Neural progenitor cell (in vitro differentiated cells): ENCODE data around the gene PODNL1.

ENCODE experiments used
- EZH2phosphoT487 ChIP-seq: fragments of 200-600 bp; sonication (generic); IDR thresholded peaks from 2 replicates; pipeline ENCODE4 v1.6.1; 2017; ENCODE audit warnings: antibody characterized with exemption
- TF ChIP-seq, protein P1 (sequence below): fragments of 200-600 bp; sonication (generic); IDR thresholded peaks from 2 replicates; pipeline ENCODE4 v1.5.1; 2017; ENCODE audit warnings: antibody characterized with exemption, mild to moderate bottlenecking

DNA sequence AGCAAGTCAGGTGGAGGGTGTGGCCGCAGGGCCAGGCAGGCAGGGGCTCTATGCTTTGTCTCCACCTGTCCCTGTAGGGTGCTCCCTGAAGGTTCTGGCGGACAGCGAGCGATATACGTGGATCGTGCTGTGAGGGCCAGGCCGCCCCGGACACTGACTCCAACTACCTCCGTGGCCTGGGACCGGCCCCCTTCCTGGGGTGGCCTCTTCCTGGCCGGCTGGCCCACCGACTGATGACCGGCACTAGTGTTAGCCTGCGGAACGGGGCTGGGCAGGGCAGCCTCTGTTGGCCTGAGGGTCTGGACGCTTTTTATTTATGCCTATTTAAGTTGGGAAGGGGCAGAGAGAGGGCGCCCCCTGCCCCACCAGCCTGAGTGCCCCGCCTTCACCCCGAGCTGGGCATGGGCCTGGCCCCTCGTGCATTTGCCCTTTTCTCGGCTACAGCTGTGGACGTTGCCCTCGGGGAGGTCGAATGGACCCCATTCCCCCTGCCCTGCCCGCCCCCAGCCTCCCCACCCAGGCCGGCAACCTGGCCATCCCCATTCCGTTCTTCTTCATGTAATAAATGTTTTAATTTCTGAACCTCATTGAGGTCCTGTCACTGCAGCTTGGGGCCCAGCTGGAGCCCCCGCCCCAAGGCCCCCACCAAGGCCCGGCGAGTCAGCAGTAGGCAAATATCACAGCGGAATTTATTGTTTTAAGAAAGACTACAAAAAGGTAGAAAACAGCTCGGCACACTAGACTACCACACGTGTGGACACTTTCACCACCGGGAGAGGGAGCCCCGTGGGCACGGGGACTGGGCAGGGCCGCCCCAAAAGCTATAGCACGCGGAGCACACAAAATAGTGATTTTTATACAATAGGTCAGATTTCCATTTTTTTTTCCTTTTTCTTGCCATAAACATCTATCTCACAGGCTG is 22.9 kb upstream of the PODNL1 start:
- TF ChIP-seq EZH2phosphoT487, result no peak
- TF ChIP-seq, protein P1, sequence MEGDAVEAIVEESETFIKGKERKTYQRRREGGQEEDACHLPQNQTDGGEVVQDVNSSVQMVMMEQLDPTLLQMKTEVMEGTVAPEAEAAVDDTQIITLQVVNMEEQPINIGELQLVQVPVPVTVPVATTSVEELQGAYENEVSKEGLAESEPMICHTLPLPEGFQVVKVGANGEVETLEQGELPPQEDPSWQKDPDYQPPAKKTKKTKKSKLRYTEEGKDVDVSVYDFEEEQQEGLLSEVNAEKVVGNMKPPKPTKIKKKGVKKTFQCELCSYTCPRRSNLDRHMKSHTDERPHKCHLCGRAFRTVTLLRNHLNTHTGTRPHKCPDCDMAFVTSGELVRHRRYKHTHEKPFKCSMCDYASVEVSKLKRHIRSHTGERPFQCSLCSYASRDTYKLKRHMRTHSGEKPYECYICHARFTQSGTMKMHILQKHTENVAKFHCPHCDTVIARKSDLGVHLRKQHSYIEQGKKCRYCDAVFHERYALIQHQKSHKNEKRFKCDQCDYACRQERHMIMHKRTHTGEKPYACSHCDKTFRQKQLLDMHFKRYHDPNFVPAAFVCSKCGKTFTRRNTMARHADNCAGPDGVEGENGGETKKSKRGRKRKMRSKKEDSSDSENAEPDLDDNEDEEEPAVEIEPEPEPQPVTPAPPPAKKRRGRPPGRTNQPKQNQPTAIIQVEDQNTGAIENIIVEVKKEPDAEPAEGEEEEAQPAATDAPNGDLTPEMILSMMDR, result no peak
